OCI-LY7 (cell line): ENCODE data around the gene FAM186B. TPM values are rescaled to one million over a fixed set of nuclear protein-coding genes. Genes with fewer than 3 reads are reported as not detected.

Source experiments
- BruUV-seq: library from RNA; stranded (reverse); fragments of 400-500 nt; replicated peaks from 2 replicates; lab custom pipeline; 2021; lab: Mats Ljungman, UMichigan
- CTCF ChIA-PET: fragments of 300-600 bp; sonication (Branson Sonifier 250); formaldehyde crosslinking; loops from one replicate; lab custom pipeline; 2022; ENCODE audit warnings: antibody characterized with exemption; ENCODE audit not compliant: unreplicated experiment; lab: Charles Lee
- POLR2A ChIA-PET: fragments of 300-600 bp; sonication (Branson Sonifier 250); formaldehyde crosslinking; loops from one replicate; lab custom pipeline; 2022; ENCODE audit warnings: antibody characterized with exemption; lab: Charles Lee
- DNase-seq: peaks from one replicate; pipeline ENCODE4 v3.0.0-alpha.2; 2015; ENCODE audit warnings: low spot score
- H2AFZ ChIP-seq: fragments of 200-600 bp; sonication (generic), shearing (Covaris generic); 2 replicates; pipeline ENCODE4 v1.6.1; 2014; ENCODE audit warnings: mild to moderate bottlenecking, antibody characterized with exemption, low read length, moderate library complexity
- H3K27ac ChIP-seq: fragments of 200-600 bp; sonication (generic); 2 replicates; pipeline ENCODE4 v1.5.1; 2014; ENCODE audit warnings: mixed run types, low read depth, mild to moderate bottlenecking, moderate library complexity, low read length, inconsistent platforms; ENCODE audit not compliant: poor library complexity, severe bottlenecking
- H3K36me3 ChIP-seq: fragments of 200-600 bp; sonication (generic); 2 replicates; pipeline ENCODE4 v1.6.1; 2014; ENCODE audit warnings: mild to moderate bottlenecking, antibody characterized with exemption, low read length, moderate library complexity, mixed read lengths; ENCODE audit not compliant: insufficient read depth
- H3K4me1 ChIP-seq: fragments of 200-600 bp; sonication (generic); 2 replicates; pipeline ENCODE4 v1.5.1; 2014; ENCODE audit warnings: mild to moderate bottlenecking, low read length; ENCODE audit not compliant: insufficient read depth, poor library complexity, severe bottlenecking
- H3K4me2 ChIP-seq: fragments of 200-600 bp; sonication (generic); 2 replicates; pipeline ENCODE4 v1.6.1; 2014; ENCODE audit warnings: mild to moderate bottlenecking, low read length
- H3K4me3 ChIP-seq: fragments of 200-600 bp; sonication (generic); 2 replicates; pipeline ENCODE4 v1.5.1; 2014; ENCODE audit warnings: mild to moderate bottlenecking, low read depth, low read length; ENCODE audit not compliant: poor library complexity, severe bottlenecking
- H3K79me2 ChIP-seq: fragments of 200-600 bp; sonication (generic); 2 replicates; pipeline ENCODE4 v1.6.1; 2016; ENCODE audit warnings: low read depth, mild to moderate bottlenecking, low read length, moderate library complexity, mixed read lengths; ENCODE audit not compliant: insufficient read depth
- H3K9me2 ChIP-seq: fragments of 200-600 bp; sonication (generic); 2 replicates; pipeline ENCODE4 v1.6.1; 2016; ENCODE audit warnings: mild to moderate bottlenecking, low read length, mixed read lengths; ENCODE audit not compliant: insufficient read depth
- H3K9me3 ChIP-seq: fragments of 200-600 bp; sonication (generic); 2 replicates; pipeline ENCODE4 v1.6.1; 2014; ENCODE audit warnings: mild to moderate bottlenecking, mixed run types, low read length, mixed read lengths
- H4K20me1 ChIP-seq: fragments of 200-600 bp; sonication (generic); 2 replicates; pipeline ENCODE4 v1.6.1; 2014; ENCODE audit warnings: mild to moderate bottlenecking, antibody characterized with exemption, low read length, moderate library complexity, mixed read lengths; ENCODE audit not compliant: insufficient read depth
- EZH2phosphoT487 ChIP-seq: fragments of 200-600 bp; sonication (generic); IDR thresholded peaks from 2 replicates; pipeline ENCODE4 v1.6.1; 2018; ENCODE audit warnings: low read depth, borderline replicate concordance, mild to moderate bottlenecking, mixed run types, antibody characterized with exemption, low read length, moderate library complexity, mixed read lengths
- intact Hi-C: fragments of 100-400 bp; cut with micrococcal nuclease; formaldehyde crosslinking; loops from one replicate; pipeline ENCODE4 v1.10.0; 2022; ENCODE audit not compliant: unreplicated experiment
- total RNA-seq, 2 experiments: library from RNA; depleted of rRNA in 1 of 2; stranded (reverse); fragments of >200 nt in 1 of 2; shearing (Covaris generic) in 1 of 2; gene quantifications; 2 replicates each; pipeline ENCODE4 v1.2.3, GENCODE V29; 2014 to 2022
- TF ChIP-seq, protein P1 (sequence below): fragments of 200-600 bp; sonication (generic); conservative IDR thresholded peaks from 2 replicates; pipeline ENCODE4 v1.5.1; 2014; ENCODE audit warnings: mild to moderate bottlenecking, antibody characterized with exemption, low read length, moderate library complexity, mixed read lengths

The FAM186B gene
- total RNA-seq, 2 experiments from 2014 or later, result 0.60 to 2.8 TPM

GRCh38 chr12:49566361-49566760 is 39.1 kb downstream of the FAM186B start:
- H3K36me3 ChIP-seq, result peaks cover 43% of the 10 kb centered on the region
- H3K9me2 ChIP-seq, result no peaks in the 10 kb centered on the region
- H3K9me3 ChIP-seq, result no peaks in the 10 kb centered on the region
- POLR2A ChIA-PET, result interaction anchor here (0.5 to 1.4 kb wide), 3 partner anchors 13 to 452 kb away, joined by 4 to 5 read pairs (median 5); partner anchors contain the start of gene SPATS2
- no peak for DNase-seq
- intact Hi-C loops, result no loop called here
- no TSS peak for BruUV-seq
- peak overlapping the region; percentile 91 for H3K4me2 ChIP-seq
- H4K20me1 ChIP-seq, result no peaks in the 10 kb centered on the region
- peak overlapping the region; percentile 94 for H3K4me3 ChIP-seq
- H3K27ac ChIP-seq, result no peak overlapping the region
- H3K79me2 ChIP-seq, result peaks cover 28% of the 10 kb centered on the region
- CTCF ChIA-PET, result interaction anchor here (1.3 kb wide), 1 partner anchor 35 kb away, joined by 3 read pairs; no protein-coding TSS in a partner anchor
- no peak for TF ChIP-seq EZH2phosphoT487
- TF ChIP-seq, protein P1, sequence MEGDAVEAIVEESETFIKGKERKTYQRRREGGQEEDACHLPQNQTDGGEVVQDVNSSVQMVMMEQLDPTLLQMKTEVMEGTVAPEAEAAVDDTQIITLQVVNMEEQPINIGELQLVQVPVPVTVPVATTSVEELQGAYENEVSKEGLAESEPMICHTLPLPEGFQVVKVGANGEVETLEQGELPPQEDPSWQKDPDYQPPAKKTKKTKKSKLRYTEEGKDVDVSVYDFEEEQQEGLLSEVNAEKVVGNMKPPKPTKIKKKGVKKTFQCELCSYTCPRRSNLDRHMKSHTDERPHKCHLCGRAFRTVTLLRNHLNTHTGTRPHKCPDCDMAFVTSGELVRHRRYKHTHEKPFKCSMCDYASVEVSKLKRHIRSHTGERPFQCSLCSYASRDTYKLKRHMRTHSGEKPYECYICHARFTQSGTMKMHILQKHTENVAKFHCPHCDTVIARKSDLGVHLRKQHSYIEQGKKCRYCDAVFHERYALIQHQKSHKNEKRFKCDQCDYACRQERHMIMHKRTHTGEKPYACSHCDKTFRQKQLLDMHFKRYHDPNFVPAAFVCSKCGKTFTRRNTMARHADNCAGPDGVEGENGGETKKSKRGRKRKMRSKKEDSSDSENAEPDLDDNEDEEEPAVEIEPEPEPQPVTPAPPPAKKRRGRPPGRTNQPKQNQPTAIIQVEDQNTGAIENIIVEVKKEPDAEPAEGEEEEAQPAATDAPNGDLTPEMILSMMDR, result no peak
- H2AFZ ChIP-seq, result no peak overlapping the region
- peaks cover 19% of the 10 kb centered on the region for H3K4me1 ChIP-seq

DNA sequence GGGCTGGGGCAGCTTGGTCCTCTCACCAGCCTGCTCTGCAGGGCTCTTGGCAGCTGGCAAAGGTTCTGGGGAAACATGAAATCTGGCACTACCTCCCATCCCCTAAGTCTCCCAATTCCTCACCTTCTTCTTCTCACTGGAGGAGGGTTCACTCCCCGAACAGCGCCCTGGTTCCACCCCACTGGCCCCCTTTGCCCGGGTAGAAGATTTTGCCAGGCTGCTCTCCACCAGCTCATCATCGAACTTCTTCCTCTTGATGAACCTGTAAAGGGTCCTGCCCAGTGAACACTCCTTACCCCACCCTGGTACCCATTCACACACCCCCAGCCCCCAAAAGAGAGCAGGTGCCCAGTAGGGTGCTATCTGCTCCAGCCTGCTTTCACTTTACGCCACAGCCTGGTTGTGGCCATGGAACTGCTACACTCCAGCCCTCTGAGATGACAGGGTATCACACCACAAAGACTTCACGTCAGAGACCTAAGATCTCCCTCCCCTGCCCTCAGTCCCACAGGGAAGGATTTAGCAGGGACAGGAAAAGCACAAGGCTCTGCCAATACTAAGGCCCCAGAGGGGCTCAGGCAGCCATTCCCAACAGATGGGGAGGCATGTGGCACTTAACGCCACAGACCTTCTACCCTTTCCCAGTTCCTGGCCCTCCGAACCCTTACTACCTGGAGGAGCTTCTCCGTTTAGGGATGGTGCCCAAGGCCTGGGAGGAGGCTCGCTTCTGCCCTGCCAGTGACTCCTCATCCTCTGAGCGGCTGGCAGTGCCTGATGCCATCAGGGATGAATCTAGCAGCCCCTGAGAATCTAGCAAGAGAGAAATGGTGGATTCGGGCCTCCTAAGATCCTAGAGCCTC is 39.8 kb downstream of the FAM186B start:
- no peaks in the 10 kb centered on the region for H3K9me2 ChIP-seq
- intact Hi-C loops, result no loop called here
- H2AFZ ChIP-seq, result no peak overlapping the region
- CTCF ChIA-PET, result no interaction called here
- no peak for DNase-seq
- peaks cover 28% of the 10 kb centered on the region for H3K79me2 ChIP-seq
- BruUV-seq, result no TSS peak
- no peak overlapping the region for H3K4me2 ChIP-seq
- H3K27ac ChIP-seq, result no peak overlapping the region
- H4K20me1 ChIP-seq, result no peaks in the 10 kb centered on the region
- H3K9me3 ChIP-seq, result no peaks in the 10 kb centered on the region
- TF ChIP-seq, protein P1, result no peak
- TF ChIP-seq EZH2phosphoT487, result no peak
- POLR2A ChIA-PET, result interaction anchor here (0.5 kb wide), 1 partner anchor 451 kb away, joined by 5 read pairs; no protein-coding TSS in a partner anchor
- H3K36me3 ChIP-seq, result peaks cover 48% of the 10 kb centered on the region
- H3K4me3 ChIP-seq, result no peak overlapping the region
- H3K4me1 ChIP-seq, result peaks cover 18% of the 10 kb centered on the region
